ENCODE data around the gene IL17D.

IL17D gene

DNA sequence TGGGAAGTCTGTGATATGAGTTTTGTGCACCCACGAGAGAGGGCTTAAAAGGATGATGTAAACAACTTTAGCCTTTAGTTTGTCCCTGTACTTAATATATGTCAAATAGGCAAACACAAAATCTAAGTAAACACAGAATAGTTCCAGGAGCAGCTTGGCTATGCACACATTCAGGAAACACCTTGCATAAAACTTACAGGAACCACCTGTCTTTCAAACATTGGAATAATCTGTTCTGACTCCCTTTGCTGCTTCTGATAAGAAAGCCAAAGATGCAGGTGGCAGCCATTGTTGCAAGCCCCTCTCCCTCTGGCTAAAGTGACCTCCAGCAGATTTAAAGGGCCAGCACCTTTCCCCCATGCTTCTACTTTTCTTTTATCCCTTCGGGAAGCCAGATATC lies 65.6 kb downstream of the IL17D start:
- Histone ChIP-seq H3K9me3 (no peaks in the 10 kb centered on the region), H3K4me3 (ENCODE audit: low read depth, low read length) (no peak overlapping the region), H3K4me1 (no peaks in the 10 kb centered on the region), H3K36me3 (no peaks in the 10 kb centered on the region; the same call in 1 of the 2 replicates), H3K27me3 (no peaks in the 10 kb centered on the region)
- DNase-seq = no peak
- TF ChIP-seq, protein P1, sequence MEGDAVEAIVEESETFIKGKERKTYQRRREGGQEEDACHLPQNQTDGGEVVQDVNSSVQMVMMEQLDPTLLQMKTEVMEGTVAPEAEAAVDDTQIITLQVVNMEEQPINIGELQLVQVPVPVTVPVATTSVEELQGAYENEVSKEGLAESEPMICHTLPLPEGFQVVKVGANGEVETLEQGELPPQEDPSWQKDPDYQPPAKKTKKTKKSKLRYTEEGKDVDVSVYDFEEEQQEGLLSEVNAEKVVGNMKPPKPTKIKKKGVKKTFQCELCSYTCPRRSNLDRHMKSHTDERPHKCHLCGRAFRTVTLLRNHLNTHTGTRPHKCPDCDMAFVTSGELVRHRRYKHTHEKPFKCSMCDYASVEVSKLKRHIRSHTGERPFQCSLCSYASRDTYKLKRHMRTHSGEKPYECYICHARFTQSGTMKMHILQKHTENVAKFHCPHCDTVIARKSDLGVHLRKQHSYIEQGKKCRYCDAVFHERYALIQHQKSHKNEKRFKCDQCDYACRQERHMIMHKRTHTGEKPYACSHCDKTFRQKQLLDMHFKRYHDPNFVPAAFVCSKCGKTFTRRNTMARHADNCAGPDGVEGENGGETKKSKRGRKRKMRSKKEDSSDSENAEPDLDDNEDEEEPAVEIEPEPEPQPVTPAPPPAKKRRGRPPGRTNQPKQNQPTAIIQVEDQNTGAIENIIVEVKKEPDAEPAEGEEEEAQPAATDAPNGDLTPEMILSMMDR (IDR thresholded peaks at IDR 0.05; ENCODE audit: low read depth, low read length) = no peak

DNA sequence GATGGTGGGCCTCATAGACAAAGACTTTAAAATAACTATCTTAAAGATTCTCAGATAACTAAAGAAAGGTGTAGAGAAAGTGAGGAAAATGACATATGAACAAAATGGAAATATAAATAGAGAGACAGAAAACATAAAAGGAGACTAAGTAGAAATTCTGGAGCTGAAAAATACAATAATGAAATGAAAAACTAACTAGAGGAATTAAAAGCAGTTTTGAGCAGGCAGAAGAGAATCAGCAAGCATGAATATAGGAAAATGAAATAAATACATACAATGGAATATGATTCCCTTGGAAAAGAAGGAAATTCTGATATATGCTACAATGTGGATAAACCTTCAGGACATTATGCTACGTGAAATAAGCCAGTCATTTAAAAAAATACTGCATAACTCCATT lies 66.3 kb downstream of the IL17D start:
- DNase-seq = no peak
- Histone ChIP-seq H3K27me3 (no peaks in the 10 kb centered on the region), H3K4me1 (no peaks in the 10 kb centered on the region), H3K36me3 (no peaks in the 10 kb centered on the region), H3K4me3 (ENCODE audit: low read depth, low read length) (no peak overlapping the region), H3K9me3 (no peaks in the 10 kb centered on the region)
- TF ChIP-seq, protein P1 (IDR thresholded peaks at IDR 0.05; ENCODE audit: low read depth, low read length) = no peak
